CD4-positive, CD25-positive, alpha-beta regulatory T cell (primary cell): ENCODE results near the gene CSPG4. TPM values are rescaled to one million over a fixed set of nuclear protein-coding genes. Genes with fewer than 3 reads are reported as not detected.
"Not testable (repeated sequence)": the region's sequence is repeated elsewhere in the genome, so short reads cannot be mapped to it uniquely, and the experiment has no call there.

Experiments
- ATAC-seq, 2 donors: fragments of 150-1000 bp; cut with Tn5 transposase; one replicate each; pipeline ENCODE4 v1.10.0; 2021; ENCODE audit warnings: low read depth in 2 of 2, moderate number of reproducible peaks in 2 of 2, moderate library complexity in 1 of 2
- DNase-seq, 3 donors: peaks; one replicate each; pipeline versions ENCODE4 v3.0.0 to v3.0.0-alpha.2; 2012 to 2022; ENCODE audit warnings: mixed read lengths in 1 of 3
- H3K27ac ChIP-seq: one replicate; pipeline ENCODE4 v1.7.0; 2013; ENCODE audit warnings: mild to moderate bottlenecking, low read length; ENCODE audit not compliant: insufficient read depth, poor library complexity, severe bottlenecking
- H3K27me3 ChIP-seq: one replicate; pipeline ENCODE4 v1.7.0; 2013; ENCODE audit warnings: low read length; ENCODE audit not compliant: control insufficient read depth, insufficient read depth
- H3K36me3 ChIP-seq: one replicate; pipeline ENCODE4 v1.7.0; 2013; ENCODE audit warnings: mild to moderate bottlenecking, low read length, moderate library complexity; ENCODE audit not compliant: control insufficient read depth, insufficient read depth
- H3K4me1 ChIP-seq: 2 replicates; pipeline ENCODE4 v1.7.0; 2013; ENCODE audit warnings: mild to moderate bottlenecking, low read length; ENCODE audit not compliant: insufficient read depth, control insufficient read depth, poor library complexity, severe bottlenecking
- H3K4me3 ChIP-seq: one replicate; pipeline ENCODE4 v1.7.0; 2013; ENCODE audit warnings: low read depth, mild to moderate bottlenecking, low read length, moderate library complexity
- H3K9me3 ChIP-seq, 2 experiments: 1 replicate in 1 of 2; 2 replicates in 1 of 2; pipeline ENCODE4 v1.7.0; 2013; ENCODE audit warnings: low read length in 2 of 2, mild to moderate bottlenecking in 1 of 2, moderate library complexity in 1 of 2; ENCODE audit not compliant: control insufficient read depth in 2 of 2
- H3K27ac Mint-ChIP-seq, 3 donors: one replicate each; pipeline ENCODE4 v1.8.0; 2020 to 2022; ENCODE audit warnings: mild to moderate bottlenecking in 3 of 3, mixed read lengths in 3 of 3, moderate library complexity in 2 of 3
- H3K27me3 Mint-ChIP-seq: one replicate; pipeline ENCODE4 v1.8.0; 2022; ENCODE audit warnings: mild to moderate bottlenecking, mixed read lengths
- H3K36me3 Mint-ChIP-seq: one replicate; pipeline ENCODE4 v1.8.0; 2020; ENCODE audit warnings: mixed read lengths
- H3K4me1 Mint-ChIP-seq, 4 donors: one replicate each; pipeline ENCODE4 v1.8.0; 2020 to 2022; ENCODE audit warnings: mixed read lengths in 4 of 4, mild to moderate bottlenecking in 1 of 4
- H3K4me3 Mint-ChIP-seq, 4 donors: one replicate each; pipeline ENCODE4 v1.8.0; 2020 to 2022; ENCODE audit warnings: mild to moderate bottlenecking in 4 of 4, mixed read lengths in 4 of 4, moderate library complexity in 3 of 4
- H3K9me3 Mint-ChIP-seq, 7 donors: one replicate each; pipeline ENCODE4 v1.8.0; 2020 to 2022; ENCODE audit warnings: mixed read lengths in 7 of 7, mild to moderate bottlenecking in 3 of 7, moderate library complexity in 2 of 7
- polyA plus RNA-seq, 4 donors: library from polyadenylated mRNA; unstranded; fragments of 300-500 nt; fragmentation: Illumina TruSeq; gene quantifications; one replicate each; pipeline ENCODE4 v1.2.3, GENCODE V29; 2021
- total RNA-seq: library from RNA; stranded (reverse); gene quantifications from one replicate; pipeline ENCODE4 v1.2.3, GENCODE V29; 2022

CSPG4 gene
- total and polyA plus RNA-seq, 5 donors from 2014 or later: not detected

GRCh38 chr15:75758071-75758872, 45.6 kb upstream of the CSPG4 start:
- no peaks in the 10 kb centered on the region for H3K27me3 Mint-ChIP-seq
- no peaks in the 10 kb centered on the region for H3K9me3 ChIP-seq
- H3K4me3 ChIP-seq: peak overlapping the region; percentile 57
- H3K27me3 ChIP-seq: no peaks in the 10 kb centered on the region
- peak overlapping the region; percentile 83 to 95 (median 90) for H3K4me3 Mint-ChIP-seq
- peak overlapping the region; percentile 60 for H3K27ac ChIP-seq
- H3K36me3 Mint-ChIP-seq: no peaks in the 10 kb centered on the region
- no peaks in the 10 kb centered on the region for H3K9me3 Mint-ChIP-seq
- peaks cover 10% of the 10 kb centered on the region for H3K4me1 ChIP-seq
- peak overlapping the region; percentile 89 to 94 (median 90) for H3K27ac Mint-ChIP-seq
- no peaks in the 10 kb centered on the region for H3K36me3 ChIP-seq
- ATAC-seq (peak; percentile 74), DNase-seq (peak; percentile 44 to 81 (median 52))
- H3K4me1 Mint-ChIP-seq: peaks cover 7 to 26% (median 15%) of the 10 kb centered on the region in 4 donors

DNA sequence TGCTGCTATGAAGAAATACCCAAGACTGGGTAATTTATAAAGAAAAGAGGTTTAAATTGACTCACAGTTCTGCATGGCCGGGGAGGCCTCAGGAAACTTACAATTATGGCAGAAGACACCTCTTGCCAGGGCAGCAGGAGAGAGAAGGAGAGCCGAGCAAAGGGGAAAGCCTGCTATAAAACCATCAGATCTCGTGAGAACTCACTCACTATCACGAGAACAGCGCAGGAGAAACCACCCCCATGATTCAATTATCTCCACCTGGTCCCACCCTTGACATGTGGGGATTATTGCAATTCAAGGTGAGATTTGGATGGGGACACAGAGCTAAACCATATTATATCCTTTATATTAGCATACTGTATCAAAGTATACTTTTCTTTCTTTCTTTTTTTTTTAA, 42.2 kb upstream of the CSPG4 start:
- Mint-ChIP-seq H3K4me1 (peaks cover 7 to 25% (median 15%) of the 10 kb centered on the region in 4 donors), H3K4me3 (peak overlapping the region in 1 of 4 donors; percentile 61)
- H3K27ac Mint-ChIP-seq, H3K27me3 Mint-ChIP-seq, H3K9me3 Mint-ChIP-seq, H3K36me3 ChIP-seq, ATAC-seq, H3K9me3 ChIP-seq, H3K36me3 Mint-ChIP-seq, H3K27me3 ChIP-seq, H3K27ac ChIP-seq, DNase-seq, H3K4me3 ChIP-seq: not testable (repeated sequence)
- peaks cover 10% of the 10 kb centered on the region for H3K4me1 ChIP-seq

- no peak overlapping the region for H3K27ac Mint-ChIP-seq
- Histone ChIP-seq H3K27ac (no peak overlapping the region), H3K4me3 (no peak overlapping the region), H3K9me3 (no peaks in the 10 kb centered on the region), H3K27me3 (no peaks in the 10 kb centered on the region), H3K36me3 (no peaks in the 10 kb centered on the region), H3K4me1 (peaks cover 4% of the 10 kb centered on the region)
- no peaks in the 10 kb centered on the region for H3K9me3 Mint-ChIP-seq
- no peaks in the 10 kb centered on the region for H3K36me3 Mint-ChIP-seq
- DNase-seq (no peak), ATAC-seq (no peak)
- H3K27me3 Mint-ChIP-seq: peaks cover 7% of the 10 kb centered on the region
- no peak overlapping the region for H3K4me3 Mint-ChIP-seq
- H3K4me1 Mint-ChIP-seq: peaks cover 10 to 18% (median 14%) of the 10 kb centered on the region in 4 donors
Measured at GRCh38 chr15:75753145-75753544, 40.5 kb upstream of the CSPG4 start.

GRCh38 chr15:75751891-75752290, 39.2 kb upstream of the CSPG4 start:
- Mint-ChIP-seq H3K27ac (no peak overlapping the region), H3K27me3 (peaks cover 7% of the 10 kb centered on the region), H3K36me3 (no peaks in the 10 kb centered on the region), H3K4me3 (no peak overlapping the region), H3K9me3 (no peaks in the 10 kb centered on the region), H3K4me1 (peaks cover 7 to 12% (median 9%) of the 10 kb centered on the region in 4 donors)
- ATAC-seq: no peak
- Histone ChIP-seq H3K4me1 (peaks cover 2% of the 10 kb centered on the region), H3K9me3 (no peaks in the 10 kb centered on the region), H3K27me3 (no peaks in the 10 kb centered on the region), H3K27ac (no peak overlapping the region), H3K36me3 (no peaks in the 10 kb centered on the region), H3K4me3 (no peak overlapping the region)
- no peak for DNase-seq

- H3K4me1 Mint-ChIP-seq: peaks cover 7 to 12% (median 9%) of the 10 kb centered on the region in 4 donors
- Histone ChIP-seq H3K4me3 (no peak overlapping the region), H3K27me3 (no peaks in the 10 kb centered on the region), H3K4me1 (peaks cover 2% of the 10 kb centered on the region), H3K9me3 (no peaks in the 10 kb centered on the region), H3K27ac (no peak overlapping the region), H3K36me3 (no peaks in the 10 kb centered on the region)
- DNase-seq: no peak
- no peak overlapping the region for H3K4me3 Mint-ChIP-seq
- no peaks in the 10 kb centered on the region for H3K9me3 Mint-ChIP-seq
- H3K27me3 Mint-ChIP-seq: peaks cover 7% of the 10 kb centered on the region
- H3K36me3 Mint-ChIP-seq: no peaks in the 10 kb centered on the region
- ATAC-seq: no peak
- no peak overlapping the region for H3K27ac Mint-ChIP-seq
Measured at GRCh38 chr15:75751116-75751875, 38.6 kb upstream of the CSPG4 start.

DNA sequence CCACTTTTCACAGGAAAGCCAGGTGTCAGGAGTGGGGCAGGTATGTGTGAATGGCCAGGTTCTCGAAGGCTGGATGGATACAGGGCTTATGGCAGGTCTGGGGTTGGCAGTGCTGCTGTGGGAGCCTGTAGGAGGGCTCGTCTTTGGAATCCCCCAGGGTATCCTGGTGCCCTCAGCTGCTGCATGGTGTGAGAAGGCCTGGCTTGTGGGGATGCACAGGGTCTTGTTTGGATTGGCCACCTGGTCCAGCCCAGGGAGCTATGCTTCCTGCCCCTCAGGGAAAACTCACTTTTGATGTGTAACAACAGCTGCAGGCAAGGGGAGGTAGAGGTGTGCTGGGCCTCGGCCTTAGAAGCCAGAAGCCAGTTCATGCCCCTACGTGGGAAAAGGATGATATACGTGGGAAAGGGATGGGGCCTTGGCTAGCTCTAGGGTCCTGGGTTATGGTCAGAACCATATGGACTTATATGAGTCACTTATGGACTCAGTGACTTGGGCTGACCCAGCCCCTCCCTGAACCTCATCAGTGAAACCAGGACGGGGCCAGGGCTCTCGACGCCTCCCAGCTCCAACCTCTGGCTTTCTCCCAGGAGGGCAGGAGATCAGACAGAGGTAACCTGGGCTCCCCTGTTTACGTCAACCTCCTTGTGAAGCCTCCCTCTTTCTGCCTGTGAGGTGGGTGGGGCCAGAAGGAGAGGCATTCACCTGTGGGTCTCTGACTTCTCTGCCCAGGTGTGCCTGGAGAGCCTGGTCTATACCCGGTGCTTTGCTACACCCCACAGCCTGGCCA, 37.8 kb upstream of the CSPG4 start:
- no peak overlapping the region for H3K27ac Mint-ChIP-seq
- no peaks in the 10 kb centered on the region for H3K36me3 Mint-ChIP-seq
- no peak overlapping the region for H3K4me3 ChIP-seq
- peaks cover 7 to 12% (median 9%) of the 10 kb centered on the region in 4 donors for H3K4me1 Mint-ChIP-seq
- peaks cover 13% of the 10 kb centered on the region for H3K27me3 Mint-ChIP-seq
- H3K27me3 ChIP-seq: no peaks in the 10 kb centered on the region
- ATAC-seq (no peak), DNase-seq (no peak)
- H3K9me3 ChIP-seq: no peaks in the 10 kb centered on the region
- no peaks in the 10 kb centered on the region for H3K36me3 ChIP-seq
- H3K27ac ChIP-seq: no peak overlapping the region
- no peaks in the 10 kb centered on the region for H3K9me3 Mint-ChIP-seq
- H3K4me1 ChIP-seq: peaks cover 2% of the 10 kb centered on the region
- H3K4me3 Mint-ChIP-seq: no peak overlapping the region

DNA sequence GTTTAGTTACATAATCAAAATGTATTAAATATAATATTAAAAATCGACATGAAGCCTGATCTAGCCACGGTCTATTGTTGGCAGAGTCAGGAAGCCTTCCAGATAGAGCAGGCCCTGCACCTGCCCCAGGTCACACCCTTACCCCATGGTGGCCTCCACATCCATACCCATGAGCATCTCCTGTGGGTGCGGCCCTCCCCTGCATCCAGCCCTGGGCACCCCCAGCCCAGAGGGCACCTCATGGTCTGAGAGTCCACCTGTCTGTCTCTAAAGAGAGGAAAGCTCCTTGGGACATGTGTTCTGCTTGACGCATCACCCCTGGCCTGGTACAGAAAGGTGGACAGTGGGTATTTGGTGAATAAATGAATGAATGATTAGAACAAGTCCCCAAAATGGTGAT, 37.2 kb upstream of the CSPG4 start:
- H3K9me3 Mint-ChIP-seq: no peaks in the 10 kb centered on the region
- no peak overlapping the region for H3K27ac ChIP-seq
- no peaks in the 10 kb centered on the region for H3K36me3 Mint-ChIP-seq
- peaks cover 7 to 12% (median 9%) of the 10 kb centered on the region in 4 donors for H3K4me1 Mint-ChIP-seq
- H3K27me3 Mint-ChIP-seq: peaks cover 17% of the 10 kb centered on the region
- no peak for ATAC-seq
- H3K4me3 Mint-ChIP-seq: no peak overlapping the region
- H3K27ac Mint-ChIP-seq: no peak overlapping the region
- H3K27me3 ChIP-seq: no peaks in the 10 kb centered on the region
- H3K9me3 ChIP-seq: no peaks in the 10 kb centered on the region
- no peak for DNase-seq
- no peaks in the 10 kb centered on the region for H3K36me3 ChIP-seq
- H3K4me1 ChIP-seq: peaks cover 2% of the 10 kb centered on the region
- H3K4me3 ChIP-seq: no peak overlapping the region
